GM21723 (cell line): ENCODE results near the gene LMBRD2.
"Not testable (repeated sequence)": the region's sequence is repeated elsewhere in the genome, so short reads cannot be mapped to it uniquely, and the experiment has no call there.

ENCODE experiments used
- ATAC-seq: cut with Tn5 transposase; IDR thresholded peaks from one replicate; pipeline ENCODE4 v1.9.1; 2021; ENCODE audit warnings: mild to moderate bottlenecking, moderate library complexity; ENCODE audit not compliant: unreplicated experiment

LMBRD2 gene

DNA sequence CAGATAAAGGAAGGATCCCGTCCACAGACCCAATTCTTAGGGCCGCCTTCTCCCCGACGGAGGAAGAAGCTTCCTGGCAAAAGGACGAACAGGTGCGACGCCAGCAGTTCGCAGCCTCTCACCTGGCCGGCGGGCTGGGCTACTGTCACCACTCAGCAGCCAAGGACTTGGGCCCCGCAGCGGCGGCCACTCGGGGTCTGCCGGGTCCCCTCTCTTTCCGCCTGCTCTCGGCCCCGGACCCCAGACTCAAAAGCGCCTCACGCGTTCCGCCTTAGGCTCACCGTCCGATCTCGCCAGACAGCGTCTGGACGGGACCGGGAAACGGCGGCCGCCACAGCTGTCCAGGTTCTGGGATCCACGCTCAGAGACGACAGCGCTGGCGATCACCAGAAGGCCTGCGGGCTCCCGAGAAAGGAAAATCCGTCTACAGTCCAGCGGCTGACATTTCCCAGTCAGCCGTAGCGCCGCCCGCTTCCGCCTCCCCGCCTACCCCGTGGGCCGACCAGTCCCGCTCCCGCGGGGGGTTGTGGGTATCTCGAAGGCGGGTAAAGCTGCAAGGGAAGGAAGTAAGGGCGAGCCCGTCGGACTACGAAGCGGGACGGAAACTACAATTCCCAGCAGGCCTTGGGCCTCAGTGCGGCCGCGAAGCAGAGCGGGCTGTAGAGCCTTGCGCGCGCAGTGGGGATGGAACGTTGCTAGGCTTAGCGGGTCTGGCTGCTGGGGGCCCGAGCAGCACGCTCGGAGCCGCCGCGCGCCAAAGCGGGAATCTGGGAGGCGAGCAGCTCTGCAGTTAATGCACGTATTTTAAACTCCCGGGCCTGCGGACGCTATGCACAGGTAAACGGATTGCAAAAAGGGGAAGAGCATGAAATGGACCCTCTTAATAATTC, at the start of gene LMBRD2, which contains the start of gene SKP2:
Gene LMBRD2 (minus strand): TSS at position 454 of the 890 bp plus-strand sequence. CDS start 8,538 bp downstream, outside the sequence.
Gene SKP2 (plus strand): TSS at position 678 of the 890 bp plus-strand sequence. CDS start 152 bp downstream, at position 830.
- peak; percentile 98 for ATAC-seq

DNA sequence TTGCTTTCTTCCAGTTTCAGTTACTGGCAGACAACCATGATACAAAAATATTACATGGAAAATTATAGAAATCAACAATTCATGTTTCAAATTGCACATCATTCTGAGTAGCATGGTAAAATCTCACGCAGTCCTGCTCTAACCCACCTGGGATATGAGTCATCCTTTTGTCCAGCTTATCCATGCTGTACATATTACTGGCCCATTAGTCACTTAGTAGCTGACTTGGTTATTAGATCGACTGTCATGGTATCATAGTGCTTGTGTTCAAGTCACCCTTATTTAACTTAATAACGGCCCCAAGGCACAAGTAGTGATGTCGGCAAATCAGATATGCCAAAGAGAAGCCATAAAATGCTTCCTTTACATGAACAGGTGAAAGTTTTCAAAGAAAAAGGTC, 48.8 kb upstream of the LMBRD2 start:
- no peak for ATAC-seq

DNA sequence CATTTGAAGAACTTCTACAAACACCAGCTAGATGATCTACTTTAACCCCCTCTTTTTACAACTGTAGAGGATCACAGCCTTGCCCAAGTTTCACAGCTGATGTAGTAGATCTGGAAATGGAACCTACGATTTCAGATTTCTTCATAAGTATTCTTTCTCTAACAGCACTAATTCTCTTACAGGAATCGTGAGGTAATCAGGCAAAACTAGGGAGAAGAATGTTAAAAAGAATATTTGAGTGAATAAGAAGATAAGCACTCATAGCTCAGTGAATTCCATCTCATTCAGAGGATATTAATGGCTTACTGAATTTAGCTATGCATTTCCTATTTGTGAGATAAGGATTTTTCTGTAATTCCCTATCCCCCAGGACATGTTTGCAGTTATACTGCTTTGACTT, 47.9 kb upstream of the LMBRD2 start:
- ATAC-seq = no peak

DNA sequence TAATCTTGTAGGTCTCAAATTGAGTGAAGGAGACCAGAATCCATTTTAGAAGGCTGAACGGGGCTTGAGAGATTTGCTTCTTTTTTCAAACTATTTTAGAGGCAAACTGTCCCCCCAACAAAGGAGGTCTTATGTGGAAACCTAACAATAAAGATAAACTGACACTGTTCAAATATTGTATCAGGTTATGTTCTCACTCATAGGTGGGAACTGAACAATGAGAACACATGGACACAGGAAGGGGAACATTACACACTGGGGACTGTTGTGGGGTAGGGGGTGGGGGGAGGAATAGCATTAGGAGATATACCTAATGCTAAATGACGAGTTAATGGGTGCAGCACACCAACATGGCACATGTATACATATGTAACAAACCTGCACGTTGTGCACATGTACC, 47.1 kb upstream of the LMBRD2 start:
- not testable (repeated sequence) for ATAC-seq

DNA sequence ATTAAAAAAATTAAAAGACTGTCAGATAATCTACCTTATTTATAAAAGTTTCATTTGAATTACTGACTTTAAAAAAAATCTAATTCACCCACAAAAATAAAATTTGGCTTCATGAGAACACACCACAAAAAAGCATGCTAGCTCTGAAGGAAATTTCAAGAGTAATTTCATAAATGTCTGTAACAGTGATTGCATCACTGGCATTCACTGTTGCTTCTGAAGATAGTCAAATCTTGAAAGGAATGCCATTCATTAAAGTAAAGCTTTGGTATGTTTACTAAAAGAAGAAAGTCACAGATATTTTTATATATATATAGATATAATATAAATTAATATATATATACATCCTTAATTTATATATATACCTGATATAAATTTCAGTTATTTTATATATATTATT, 46.6 kb upstream of the LMBRD2 start:
- no peak for ATAC-seq

DNA sequence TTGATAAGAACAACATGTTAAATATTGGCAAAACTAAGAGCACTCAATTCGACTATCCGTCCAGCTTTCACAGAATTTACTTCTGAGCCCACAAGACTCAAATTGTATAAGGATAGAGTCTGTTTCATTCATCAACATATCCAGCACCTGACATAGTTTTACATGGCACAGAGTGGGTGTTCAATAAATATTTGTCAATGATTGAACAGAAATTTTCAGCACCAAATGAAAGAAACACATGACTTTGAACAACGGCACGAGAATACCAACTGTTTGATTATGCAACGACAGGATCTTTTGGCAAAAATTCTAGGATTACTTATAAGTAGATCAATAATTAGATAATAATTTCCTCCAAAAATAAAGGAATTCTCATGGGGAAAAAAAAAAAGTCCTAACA, 42.1 kb upstream of the LMBRD2 start:
- ATAC-seq = no peak

DNA sequence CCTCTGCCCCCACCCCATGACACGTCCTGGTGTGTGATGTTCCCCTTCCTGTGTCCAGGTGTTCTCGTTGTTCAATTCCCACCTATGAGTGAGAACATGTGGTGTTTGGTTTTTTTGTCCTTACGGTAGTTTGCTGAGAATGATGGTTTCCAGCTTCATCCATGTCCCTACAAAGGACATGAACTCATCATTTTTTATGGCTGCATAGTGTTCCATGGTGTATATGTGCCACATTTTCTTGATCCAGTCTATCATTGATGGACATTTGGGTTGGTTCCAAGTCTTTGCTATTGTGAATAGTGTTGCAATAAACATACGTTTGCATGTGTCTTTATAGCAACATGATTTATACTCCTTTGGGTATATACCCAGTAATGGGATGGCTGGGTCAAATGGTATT, 32.7 kb upstream of the LMBRD2 start:
- ATAC-seq = not testable (repeated sequence)

DNA sequence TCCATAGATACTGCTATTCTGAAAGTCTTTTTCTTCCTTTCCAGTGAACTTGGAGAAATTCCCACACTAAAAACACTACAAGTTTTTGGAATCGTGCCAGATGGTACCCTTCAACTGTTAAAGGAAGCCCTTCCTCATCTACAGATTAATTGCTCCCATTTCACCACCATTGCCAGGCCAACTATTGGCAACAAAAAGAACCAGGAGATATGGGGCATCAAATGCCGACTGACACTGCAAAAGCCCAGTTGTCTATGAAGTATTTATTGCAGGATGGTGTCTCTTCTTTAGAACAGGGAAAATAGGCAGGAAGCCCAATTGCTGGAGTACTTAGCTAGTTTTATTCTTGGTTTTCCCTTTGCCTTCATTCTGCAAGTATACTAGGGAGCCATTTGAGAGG, 30.1 kb upstream of the LMBRD2 start:
- ATAC-seq = no peak

DNA sequence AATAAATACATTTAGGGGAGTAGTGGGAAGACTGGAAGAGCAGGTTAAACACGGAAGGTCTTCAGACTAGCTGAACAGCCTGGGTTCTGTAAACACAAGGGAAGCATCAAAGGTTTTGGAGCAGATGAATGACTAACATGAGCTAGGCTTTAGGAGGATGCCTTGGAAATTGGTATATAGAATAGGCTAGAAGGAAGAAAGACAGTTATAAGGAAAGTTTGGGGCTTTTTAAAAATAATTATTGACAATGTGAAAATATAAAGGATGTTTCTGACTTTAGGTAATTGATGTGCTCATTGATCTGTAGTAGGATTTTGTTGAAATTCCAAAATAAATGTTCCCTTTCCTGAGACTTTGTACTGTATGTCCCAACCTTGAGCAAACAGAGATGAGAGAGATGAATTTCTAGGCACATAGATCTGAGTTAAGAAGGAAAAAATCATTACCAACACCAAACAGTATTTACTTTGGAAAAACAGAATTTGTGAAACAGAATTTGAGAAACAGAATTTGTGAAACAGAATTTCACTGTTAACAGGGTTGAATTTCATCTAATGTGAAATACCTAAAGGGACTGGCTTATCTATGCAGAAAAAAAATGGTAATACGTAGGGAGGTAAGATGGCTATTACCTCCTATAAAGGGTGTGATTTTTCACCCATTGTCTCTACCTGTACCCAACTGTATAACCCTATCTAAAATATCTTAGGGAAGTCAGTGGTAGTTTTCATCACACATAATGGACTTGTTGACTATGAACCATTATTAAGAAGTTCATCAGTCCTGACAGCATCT, 29.1 kb upstream of the LMBRD2 start:
- ATAC-seq = no peak

DNA sequence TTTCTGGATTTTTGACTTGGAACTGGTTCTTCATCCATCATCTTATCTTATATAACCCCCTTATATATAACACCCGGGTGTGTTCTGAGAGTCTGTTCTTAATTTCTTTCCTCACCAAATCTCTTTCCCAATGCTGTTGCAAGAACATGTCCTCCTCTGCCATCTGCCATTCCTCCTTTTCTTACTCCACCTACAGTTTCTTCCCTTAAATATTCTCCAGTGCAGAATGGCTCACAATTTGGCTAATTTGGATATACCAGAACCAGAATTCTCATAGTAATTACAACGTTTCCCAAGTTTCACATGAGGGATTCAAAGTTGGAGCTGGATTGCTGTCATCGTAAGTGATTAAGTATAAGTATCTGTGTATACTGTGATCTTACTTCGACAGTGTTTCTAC, 28.3 kb upstream of the LMBRD2 start:
- ATAC-seq = no peak

DNA sequence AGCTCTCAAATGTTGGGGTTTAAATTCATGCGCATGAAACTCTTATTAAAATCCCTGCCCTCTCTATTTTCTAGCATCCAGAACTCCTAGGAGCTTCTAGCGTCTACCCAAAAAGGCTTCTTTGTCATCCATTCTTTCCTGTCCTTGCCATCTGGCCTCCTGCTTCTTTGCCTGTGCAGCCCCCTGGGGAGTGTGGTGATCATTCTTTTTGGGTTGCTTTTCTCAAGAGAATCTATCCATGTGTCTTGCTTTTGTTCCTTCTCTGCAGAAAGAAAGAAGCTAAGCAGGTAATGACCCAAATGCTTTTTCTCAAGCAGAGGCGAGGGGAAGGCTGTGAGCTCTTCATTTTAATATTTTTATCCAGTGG, 26.8 kb upstream of the LMBRD2 start:
- no peak for ATAC-seq

DNA sequence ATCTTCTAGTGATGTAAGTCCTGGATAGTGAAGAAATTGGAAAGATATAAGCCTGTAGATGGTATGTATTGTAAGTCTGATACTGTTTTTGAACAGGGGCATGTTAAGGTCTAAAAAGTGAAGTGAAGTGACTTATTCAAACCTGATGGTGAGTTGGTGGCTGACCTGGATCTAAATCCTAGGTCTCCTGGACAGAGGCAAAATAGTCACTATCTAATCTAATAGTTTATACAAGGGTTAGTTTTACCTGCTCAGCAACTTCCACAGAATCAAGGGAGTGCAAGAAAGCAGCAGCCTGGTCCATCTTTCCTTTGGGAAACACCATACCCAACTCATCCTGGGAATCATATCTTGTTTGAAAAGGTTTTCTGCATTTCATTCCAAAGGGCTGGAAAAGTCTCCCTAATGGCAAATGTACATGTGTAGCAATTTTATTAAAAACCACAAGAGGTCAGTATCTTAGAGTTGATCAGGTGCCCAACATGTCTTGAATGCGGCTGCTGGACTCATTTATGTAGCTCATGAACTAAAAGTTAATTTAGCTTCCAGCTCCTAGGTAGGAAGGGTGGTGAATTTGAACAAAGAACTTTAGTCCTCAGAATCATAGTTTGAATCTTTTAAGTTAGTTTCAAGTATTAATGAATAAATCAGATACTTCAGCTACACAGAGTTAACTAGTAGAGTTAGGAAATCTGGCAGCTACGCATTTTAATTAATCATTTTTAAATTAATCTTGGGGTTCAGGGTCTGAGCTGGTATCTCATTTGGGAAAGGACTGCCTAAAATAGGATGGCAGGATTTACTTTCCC, 26.2 kb upstream of the LMBRD2 start:
- no peak for ATAC-seq

DNA sequence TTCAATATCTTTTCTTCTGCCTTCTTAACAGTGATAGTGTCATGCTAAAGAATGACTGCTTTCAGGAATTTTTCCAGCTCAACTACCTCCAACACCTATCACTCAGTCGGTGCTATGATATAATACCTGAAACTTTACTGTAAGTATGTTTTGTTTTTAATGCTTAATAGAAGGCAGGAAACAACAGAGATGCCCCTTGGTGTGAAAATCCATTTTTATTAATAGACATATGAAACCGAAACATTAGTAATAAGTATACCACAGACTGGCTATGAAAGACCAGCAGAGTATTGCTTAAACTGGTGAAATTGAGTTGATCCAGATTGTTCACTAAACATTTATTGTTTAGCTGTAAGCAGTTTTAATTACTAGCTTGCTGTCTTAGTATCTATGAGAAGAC, 25.5 kb upstream of the LMBRD2 start:
- peak; percentile 97 for ATAC-seq

DNA sequence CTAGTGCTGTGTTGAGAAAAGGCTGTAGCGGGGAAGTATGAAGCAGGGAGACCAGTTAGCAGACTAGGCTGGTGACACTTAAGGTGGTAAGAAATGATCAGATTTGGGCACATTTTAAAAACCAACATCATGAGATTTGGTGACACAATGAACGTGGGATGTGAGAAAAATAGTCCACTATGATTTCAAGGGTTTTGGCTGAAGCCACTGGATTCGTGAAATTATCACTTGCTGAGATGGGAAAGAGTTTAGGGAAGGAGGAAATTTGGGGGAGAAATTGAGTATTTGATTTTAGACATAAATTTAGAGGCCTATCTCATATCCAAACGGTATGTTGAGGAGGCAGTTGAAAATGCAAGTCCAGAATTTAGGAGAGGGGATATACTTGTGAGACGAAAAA, 23.4 kb upstream of the LMBRD2 start:
- ATAC-seq = no peak

DNA sequence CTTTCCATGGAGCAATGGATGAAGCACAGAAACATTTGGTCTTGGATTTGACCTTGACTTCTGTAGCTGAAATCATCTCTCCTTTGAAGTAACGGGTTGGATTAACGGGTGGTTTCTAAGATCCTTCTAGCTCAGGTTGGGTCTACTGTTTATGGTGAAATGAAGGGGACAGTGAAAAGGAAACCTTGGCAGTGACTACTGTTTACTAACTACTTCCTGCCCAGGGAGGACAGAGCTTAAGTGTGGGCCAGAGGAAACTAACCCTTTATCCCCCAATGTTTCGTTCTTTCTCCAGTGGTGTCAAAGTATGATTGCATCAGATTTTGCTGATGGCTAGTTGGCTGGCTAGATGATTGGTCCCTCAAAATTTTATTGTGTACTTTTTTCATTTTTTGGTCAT, 22.4 kb upstream of the LMBRD2 start:
- ATAC-seq = no peak

DNA sequence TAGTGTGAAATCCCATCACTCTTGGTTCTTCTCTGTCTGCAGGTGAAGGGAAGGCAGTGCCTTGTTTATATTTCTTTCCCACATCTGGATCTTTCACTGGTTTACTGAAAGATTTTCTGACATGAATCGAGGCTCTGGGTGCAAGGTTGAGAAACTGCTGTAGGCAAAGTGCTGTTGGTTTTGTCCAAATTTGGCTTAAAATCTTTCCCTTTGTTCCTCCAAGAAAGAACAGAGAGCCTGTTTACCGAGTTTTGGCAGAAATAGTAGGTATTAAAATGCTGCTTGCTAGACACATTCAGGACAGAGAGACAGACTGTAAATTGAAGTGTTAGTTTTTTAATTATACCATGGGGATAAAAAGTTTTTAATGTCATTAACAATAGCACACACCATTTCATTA, 21.7 kb upstream of the LMBRD2 start:
- ATAC-seq = no peak

DNA sequence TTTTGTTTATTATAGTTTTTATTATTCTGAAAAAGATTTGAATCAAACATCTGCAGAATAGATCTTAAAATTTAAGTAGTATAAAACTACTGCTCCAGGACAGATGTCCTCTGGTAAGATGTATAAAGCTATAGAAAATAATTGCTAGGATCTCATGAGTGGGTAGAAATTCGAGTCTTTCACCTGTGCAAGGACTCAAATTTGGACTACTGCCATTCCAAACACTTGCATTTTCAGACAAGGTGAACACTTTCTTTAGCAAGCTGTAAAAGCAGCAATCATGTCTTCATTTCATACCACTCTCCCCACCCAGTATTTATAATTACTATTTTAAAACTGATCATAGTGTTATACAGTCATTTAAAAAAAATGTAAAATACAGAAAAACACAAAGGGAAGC, 20.9 kb upstream of the LMBRD2 start:
- ATAC-seq = no peak

DNA sequence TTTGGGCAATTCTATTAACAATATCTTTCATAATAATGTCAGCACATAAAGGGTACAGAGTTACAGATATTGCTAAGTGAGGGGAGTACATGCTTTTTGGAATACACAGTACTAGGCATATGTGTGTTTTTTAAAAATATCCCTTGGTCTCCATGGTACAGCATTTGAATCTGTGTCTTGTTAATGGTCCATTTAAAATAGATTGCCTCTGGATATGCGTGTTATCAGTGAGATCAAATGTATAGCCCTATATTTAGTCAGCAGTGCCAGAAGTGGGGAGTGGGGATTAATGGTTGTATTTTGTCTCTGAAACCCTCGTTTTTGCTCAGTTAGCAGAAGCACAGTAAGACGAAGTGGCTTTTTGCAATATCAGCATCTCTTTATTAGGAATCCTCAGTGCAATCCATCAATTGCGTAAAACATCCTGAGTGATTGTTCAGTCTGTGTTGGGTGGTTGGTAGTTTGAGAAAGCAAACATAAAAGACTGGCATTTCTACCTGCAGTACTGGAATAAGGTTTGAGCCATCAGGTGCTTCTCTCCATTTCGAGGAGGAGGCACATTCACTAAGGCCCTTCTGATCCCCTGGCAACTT, 19.2 kb upstream of the LMBRD2 start:
- no peak for ATAC-seq

DNA sequence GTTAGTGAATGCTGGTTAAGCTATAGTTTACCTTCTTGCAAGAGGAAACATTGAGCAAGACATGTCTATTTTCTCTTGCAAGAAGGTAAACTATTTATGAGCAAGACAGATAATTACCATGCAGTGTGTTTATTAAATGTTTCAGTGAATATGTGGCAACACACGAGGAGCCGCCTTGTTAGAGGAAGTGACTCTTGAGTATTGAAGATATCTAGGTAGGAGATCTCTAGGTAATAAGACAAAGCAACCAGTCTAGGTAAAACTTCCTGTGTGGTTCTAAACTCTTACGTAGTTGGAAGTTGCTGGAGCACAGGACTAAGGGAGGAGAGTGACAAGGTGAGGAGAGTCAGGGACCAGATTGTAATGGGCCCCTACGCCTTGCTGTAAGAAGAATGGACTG, 17.1 kb upstream of the LMBRD2 start:
- no peak for ATAC-seq

DNA sequence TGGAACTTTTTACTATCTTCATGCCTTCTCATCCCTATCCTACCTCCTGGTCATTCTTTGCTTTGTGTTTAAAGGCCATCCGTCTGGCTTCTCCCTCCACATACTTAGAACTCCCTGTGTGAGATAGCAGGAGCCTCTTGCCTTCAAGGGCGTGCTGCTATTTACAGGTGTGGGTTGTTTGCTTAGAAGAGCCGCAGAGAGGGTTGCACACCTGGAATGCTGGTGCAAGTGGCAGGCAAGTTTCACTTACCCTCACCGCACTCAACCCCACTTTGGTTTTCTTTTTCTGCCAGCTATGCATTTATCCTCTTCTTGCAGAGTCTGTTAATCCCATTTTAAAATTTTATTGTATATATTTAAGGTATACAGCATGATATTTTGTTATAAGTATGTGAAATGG, 12.8 kb upstream of the LMBRD2 start:
- no peak for ATAC-seq
